MM.1S (cell line): ENCODE measurements around the gene HCAR2.

Experiments
- DNase-seq: peaks from one replicate; pipeline ENCODE4 v3.0.0-alpha.2; 2015
- H2AFZ ChIP-seq: fragments of 300-600 bp; sonication (generic); 2 replicates; pipeline ENCODE4 v1.6.0; 2016; ENCODE audit warnings: antibody characterized with exemption, low read length
- H3F3A ChIP-seq: fragments of 300-600 bp; sonication (generic); 2 replicates; pipeline ENCODE4 v1.6.1; 2016; ENCODE audit warnings: mild to moderate bottlenecking, antibody characterized with exemption, low read length, moderate library complexity, mixed read lengths; ENCODE audit not compliant: insufficient read depth
- H3K27ac ChIP-seq: fragments of 300-600 bp; sonication (generic); 2 replicates; pipeline ENCODE4 v1.5.1; 2016; ENCODE audit warnings: mild to moderate bottlenecking, low read length
- H3K27me3 ChIP-seq: fragments of 300-600 bp; sonication (generic); replicated peaks from 2 replicates; pipeline ENCODE4 v1.6.0; 2016; ENCODE audit warnings: low read length; ENCODE audit not compliant: insufficient read depth
- H3K36me3 ChIP-seq: fragments of 300-600 bp; sonication (generic); replicated peaks from 2 replicates; pipeline ENCODE4 v1.6.1; 2016; ENCODE audit warnings: mild to moderate bottlenecking, low read length, mixed read lengths; ENCODE audit not compliant: insufficient read depth
- H3K4me1 ChIP-seq: fragments of 300-600 bp; sonication (generic); 2 replicates; pipeline ENCODE4 v1.6.1; 2016; ENCODE audit warnings: low read length, mixed read lengths
- H3K4me2 ChIP-seq: fragments of 300-600 bp; sonication (generic); 2 replicates; pipeline ENCODE4 v1.6.0; 2016; ENCODE audit warnings: low read depth, low read length
- H3K4me3 ChIP-seq: fragments of 300-600 bp; sonication (generic); 2 replicates; pipeline ENCODE4 v1.5.1; 2016; ENCODE audit warnings: low read length, mixed read lengths
- H3K79me2 ChIP-seq: fragments of 300-600 bp; sonication (generic); 2 replicates; pipeline ENCODE4 v1.6.1; 2016; ENCODE audit warnings: mixed run types, low read length, mixed read lengths
- H3K9ac ChIP-seq: fragments of 300-600 bp; sonication (generic); 2 replicates; pipeline ENCODE4 v1.6.1; 2016; ENCODE audit warnings: low read length, mixed read lengths
- H3K9me2 ChIP-seq: fragments of 300-600 bp; sonication (generic); replicated peaks from 2 replicates; pipeline ENCODE4 v1.6.1; 2016; ENCODE audit warnings: mild to moderate bottlenecking, low read length, mixed read lengths; ENCODE audit not compliant: insufficient read depth
- H3K9me3 ChIP-seq: fragments of 300-600 bp; sonication (generic); replicated peaks from 2 replicates; pipeline ENCODE4 v1.6.1; 2016; ENCODE audit warnings: mild to moderate bottlenecking, low read length, mixed read lengths; ENCODE audit not compliant: insufficient read depth
- H4K20me1 ChIP-seq: fragments of 300-600 bp; sonication (generic); 2 replicates; pipeline ENCODE4 v1.6.1; 2016; ENCODE audit warnings: mild to moderate bottlenecking, low read length, moderate library complexity, mixed read lengths; ENCODE audit not compliant: insufficient read depth
- EZH2 ChIP-seq: fragments of 300-600 bp; sonication (generic); optimal IDR thresholded peaks from 2 replicates; pipeline ENCODE3; 2017; ENCODE audit warnings: low read depth, mild to moderate bottlenecking, antibody characterized with exemption, low read length, mixed read lengths
- EZH2phosphoT487 ChIP-seq: fragments of 300-600 bp; sonication (generic); IDR thresholded peaks from 2 replicates; pipeline ENCODE4 v1.6.1; 2018; ENCODE audit warnings: antibody characterized with exemption, low read length
- TF ChIP-seq, protein P1 (sequence below): fragments of 300-600 bp; sonication (generic); IDR thresholded peaks from 2 replicates; pipeline ENCODE4 v1.5.1; 2016; ENCODE audit warnings: antibody characterized with exemption, low read length, mixed read lengths

The HCAR2 gene

DNA sequence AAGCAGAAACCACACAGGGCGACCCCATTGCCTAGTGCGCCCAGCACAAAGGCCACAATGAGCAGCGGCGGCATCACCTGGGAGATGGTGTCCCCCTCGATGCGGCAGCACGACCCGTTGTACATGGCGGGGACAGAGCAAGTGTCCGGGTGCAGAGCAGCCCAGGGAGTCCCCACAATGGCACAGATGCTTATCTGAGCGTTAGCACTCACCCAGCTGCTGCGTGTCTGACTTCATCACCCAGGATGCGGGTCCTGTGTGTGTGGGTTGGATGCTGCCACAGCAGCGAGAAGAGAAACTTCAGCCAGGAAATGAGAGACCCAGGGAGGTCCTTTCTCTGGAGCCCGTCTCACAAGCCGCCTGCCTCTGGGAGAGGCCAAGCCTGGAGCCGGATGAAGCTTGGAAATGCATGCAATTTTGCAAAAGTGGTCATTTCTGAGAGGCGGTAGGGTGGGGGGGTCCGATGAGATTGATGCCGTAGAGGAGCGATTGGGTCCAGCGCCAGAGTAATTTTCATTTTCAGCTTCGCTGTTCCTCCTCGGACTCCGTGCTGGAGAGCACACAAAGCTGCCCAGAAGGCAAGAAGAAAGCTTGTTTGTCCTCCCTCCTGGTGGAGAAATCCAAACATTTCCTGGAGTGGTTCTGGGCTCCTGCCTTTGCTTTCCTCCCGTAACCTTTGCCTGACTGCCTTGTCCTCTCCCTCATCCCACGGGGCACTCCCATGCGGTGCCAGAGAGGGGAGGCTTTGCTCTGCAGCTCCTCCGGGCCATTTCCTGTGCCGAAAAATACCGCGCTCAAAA, 27.3 kb upstream of the HCAR2 start, which contains the start of gene HCAR1:
Gene HCAR1, minus strand, starts transcription at position 630 of the 800 bp plus-strand sequence. Its CDS starts 505 bp downstream, at position 125.
- no peaks in the 10 kb centered on the region for H3K4me1 ChIP-seq
- TF ChIP-seq, protein P1, sequence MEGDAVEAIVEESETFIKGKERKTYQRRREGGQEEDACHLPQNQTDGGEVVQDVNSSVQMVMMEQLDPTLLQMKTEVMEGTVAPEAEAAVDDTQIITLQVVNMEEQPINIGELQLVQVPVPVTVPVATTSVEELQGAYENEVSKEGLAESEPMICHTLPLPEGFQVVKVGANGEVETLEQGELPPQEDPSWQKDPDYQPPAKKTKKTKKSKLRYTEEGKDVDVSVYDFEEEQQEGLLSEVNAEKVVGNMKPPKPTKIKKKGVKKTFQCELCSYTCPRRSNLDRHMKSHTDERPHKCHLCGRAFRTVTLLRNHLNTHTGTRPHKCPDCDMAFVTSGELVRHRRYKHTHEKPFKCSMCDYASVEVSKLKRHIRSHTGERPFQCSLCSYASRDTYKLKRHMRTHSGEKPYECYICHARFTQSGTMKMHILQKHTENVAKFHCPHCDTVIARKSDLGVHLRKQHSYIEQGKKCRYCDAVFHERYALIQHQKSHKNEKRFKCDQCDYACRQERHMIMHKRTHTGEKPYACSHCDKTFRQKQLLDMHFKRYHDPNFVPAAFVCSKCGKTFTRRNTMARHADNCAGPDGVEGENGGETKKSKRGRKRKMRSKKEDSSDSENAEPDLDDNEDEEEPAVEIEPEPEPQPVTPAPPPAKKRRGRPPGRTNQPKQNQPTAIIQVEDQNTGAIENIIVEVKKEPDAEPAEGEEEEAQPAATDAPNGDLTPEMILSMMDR: no peak
- TF ChIP-seq EZH2: no peak
- TF ChIP-seq EZH2phosphoT487: no peak
- H3K9ac ChIP-seq: no peak within 1 kb of the TSS
- DNase-seq: no peak
- H3K4me3 ChIP-seq: no peak within 1 kb of the TSS
- no peaks in the 10 kb centered on the region; the same call in 1 of the 2 replicates for H3K27me3 ChIP-seq
- H3K79me2 ChIP-seq: no peaks in the 10 kb centered on the region
- no peaks in the 10 kb centered on the region for H4K20me1 ChIP-seq
- no peaks in the 10 kb centered on the region for H3K9me2 ChIP-seq
- H3F3A ChIP-seq: no peaks in the 10 kb centered on the region
- no peaks in the 10 kb centered on the region for H3K36me3 ChIP-seq
- no peak within 1 kb of the TSS for H2AFZ ChIP-seq
- H3K9me3 ChIP-seq: no peaks in the 10 kb centered on the region
- H3K27ac ChIP-seq: no peak within 1 kb of the TSS
- no peak within 1 kb of the TSS for H3K4me2 ChIP-seq

DNA sequence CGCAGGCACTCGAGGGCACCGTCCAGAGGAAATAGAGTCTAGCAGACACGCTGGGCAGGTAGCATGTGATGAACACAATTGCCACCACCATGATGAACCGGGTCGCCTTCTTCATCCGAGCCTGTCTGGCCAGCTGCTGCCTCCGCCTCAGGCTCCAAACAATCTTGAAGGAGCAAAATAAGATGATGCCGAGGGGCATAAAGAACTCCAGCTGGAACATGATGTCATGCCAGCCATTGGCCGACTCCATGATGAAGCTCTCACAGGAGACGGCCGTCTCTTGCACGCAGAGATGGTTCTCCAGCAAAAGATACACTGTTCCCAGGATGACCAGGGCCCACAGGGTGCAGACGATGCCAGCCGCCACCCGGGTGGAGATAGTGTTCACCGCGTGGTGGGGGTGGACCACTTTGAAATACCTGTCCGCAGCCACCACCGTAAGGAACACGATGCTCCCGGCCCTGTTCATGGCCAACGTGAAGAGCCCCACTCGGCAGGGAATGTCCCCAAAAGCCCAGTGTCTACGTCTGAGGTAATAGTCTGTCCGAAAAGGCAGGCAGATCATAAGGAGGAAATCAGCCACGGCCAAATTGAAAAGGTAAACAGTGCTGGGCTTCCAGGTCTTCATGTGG, 26.5 kb upstream of the HCAR2 start:
- no peaks in the 10 kb centered on the region for H3K9me3 ChIP-seq
- no peak for DNase-seq
- no peaks in the 10 kb centered on the region; the same call in 1 of the 2 replicates for H3K27me3 ChIP-seq
- no peaks in the 10 kb centered on the region for H3K79me2 ChIP-seq
- H2AFZ ChIP-seq: no peak overlapping the region
- H4K20me1 ChIP-seq: no peaks in the 10 kb centered on the region
- no peak for TF ChIP-seq EZH2
- TF ChIP-seq EZH2phosphoT487: no peak
- TF ChIP-seq, protein P1: no peak
- H3K9ac ChIP-seq: no peak overlapping the region
- no peaks in the 10 kb centered on the region for H3K4me1 ChIP-seq
- H3K27ac ChIP-seq: no peak overlapping the region
- H3F3A ChIP-seq: no peaks in the 10 kb centered on the region
- no peaks in the 10 kb centered on the region for H3K9me2 ChIP-seq
- no peaks in the 10 kb centered on the region for H3K36me3 ChIP-seq
- H3K4me3 ChIP-seq: no peak overlapping the region
- H3K4me2 ChIP-seq: no peak overlapping the region

DNA sequence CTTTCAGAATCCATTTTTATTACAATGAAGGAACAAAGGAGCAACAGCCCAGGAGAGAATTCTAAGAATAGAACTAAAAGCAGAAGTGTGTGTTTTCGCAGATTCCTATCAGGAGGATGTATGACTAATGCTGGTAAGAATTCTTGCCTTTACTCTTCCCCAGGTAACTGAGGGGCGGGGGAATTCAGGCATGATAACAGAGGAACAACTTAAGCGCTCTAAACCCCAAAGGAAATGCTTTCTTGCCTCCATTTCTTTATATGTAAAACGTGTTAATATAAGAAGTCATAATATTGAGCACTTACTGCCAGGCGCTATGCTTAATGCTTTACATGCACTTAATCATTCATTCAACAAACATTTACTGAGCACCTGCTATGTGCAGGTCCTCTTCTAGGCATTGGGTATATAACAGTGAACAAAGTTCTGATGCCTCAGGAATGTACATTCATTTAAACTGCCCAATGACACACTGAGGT, 23.0 kb upstream of the HCAR2 start:
- H3K9me2 ChIP-seq: no peaks in the 10 kb centered on the region
- H3K9ac ChIP-seq: no peak overlapping the region
- no peaks in the 10 kb centered on the region for H4K20me1 ChIP-seq
- no peaks in the 10 kb centered on the region for H3K36me3 ChIP-seq
- no peaks in the 10 kb centered on the region for H3K4me1 ChIP-seq
- no peak for DNase-seq
- H3K4me2 ChIP-seq: no peak overlapping the region
- H3K9me3 ChIP-seq: no peaks in the 10 kb centered on the region
- no peak overlapping the region for H3K27ac ChIP-seq
- no peak overlapping the region for H3K4me3 ChIP-seq
- H2AFZ ChIP-seq: no peak overlapping the region
- H3K27me3 ChIP-seq: no peaks in the 10 kb centered on the region; the same call in 1 of the 2 replicates
- no peak for TF ChIP-seq EZH2
- TF ChIP-seq, protein P1: no peak
- TF ChIP-seq EZH2phosphoT487: no peak
- H3K79me2 ChIP-seq: no peaks in the 10 kb centered on the region
- H3F3A ChIP-seq: no peaks in the 10 kb centered on the region
